Mesodermal cell (in vitro differentiated cells): Measurements from ENCODE around the gene SLC35D1.
"Not testable (repeated sequence)": the region's sequence is repeated elsewhere in the genome, so short reads cannot be mapped to it uniquely, and the experiment has no call there.

Source experiments
- H3K27ac ChIP-seq: 2 replicates; pipeline ENCODE4 v1.7.0; 2013; ENCODE audit warnings: mild to moderate bottlenecking, low read depth, low read length, moderate library complexity; ENCODE audit not compliant: severe bottlenecking
- H3K36me3 ChIP-seq: 2 replicates; pipeline ENCODE4 v1.7.1; 2013; ENCODE audit warnings: mild to moderate bottlenecking, low read length, moderate library complexity; ENCODE audit not compliant: control insufficient read depth, insufficient read depth
- H3K4me1 ChIP-seq: one replicate; pipeline ENCODE4 v1.7.1; 2013; ENCODE audit warnings: mild to moderate bottlenecking, low read length; ENCODE audit not compliant: insufficient read depth, control insufficient read depth, poor library complexity, severe bottlenecking
- H3K4me3 ChIP-seq: 2 replicates; pipeline ENCODE4 v1.7.0; 2013; ENCODE audit warnings: low read length, control low read depth, mild to moderate bottlenecking; ENCODE audit not compliant: insufficient read depth, poor library complexity, severe bottlenecking; ENCODE audit errors: extremely low read depth
- H3K9me3 ChIP-seq: 2 replicates; pipeline ENCODE4 v1.7.1; 2013; ENCODE audit warnings: mild to moderate bottlenecking, low read length, moderate library complexity; ENCODE audit not compliant: control insufficient read depth
- WGBS, 2 experiments: methylation state at CpG; one replicate each; pipeline ENCODE4 v1.1.5; 2013; ENCODE audit warnings: missing lambda C conversion rate in 2 of 2; ENCODE audit not compliant: insufficient coverage in 2 of 2; 5-methylcytosine and 5-hydroxymethylcytosine counted together

The SLC35D1 gene

GRCh38 chr1:66966188-66966873, 87.6 kb downstream of the SLC35D1 start:
- 93% methylated on average over 3 of the region's 7 CpGs; no CpG with 5 or more reads in 1 of the 2 experiments for WGBS, 2 experiments
- not testable (repeated sequence) for H3K4me3 ChIP-seq, H3K27ac ChIP-seq, H3K4me1 ChIP-seq, H3K9me3 ChIP-seq
- peaks cover 67% of the 10 kb centered on the region for H3K36me3 ChIP-seq

DNA sequence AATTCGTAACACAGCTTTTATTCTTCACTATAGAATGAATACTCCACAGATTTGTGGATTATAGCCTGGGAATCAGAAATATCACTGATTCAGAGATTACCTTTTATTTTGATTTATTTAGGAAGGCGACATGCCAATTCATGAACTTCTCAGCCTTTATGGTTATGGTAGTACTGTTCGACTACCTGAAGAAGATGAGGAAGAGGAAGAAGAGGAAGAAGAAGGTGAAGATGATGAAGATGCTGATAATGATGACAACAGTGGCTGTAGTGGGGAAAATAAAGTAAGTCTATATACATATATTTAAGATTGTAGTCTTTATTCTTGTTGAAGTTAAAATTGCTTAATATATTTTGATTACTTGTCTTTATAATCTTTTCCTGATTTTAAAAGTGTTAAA, 96.0 kb downstream of the SLC35D1 start:
- 100% methylated on average over 2 of the region's 3 CpGs; no CpG with 5 or more reads in 1 of the 2 experiments for WGBS, 2 experiments

GRCh38 chr1:66954208-66954607, 99.7 kb downstream of the SLC35D1 start:
- Histone ChIP-seq H3K27ac (no peak overlapping the region), H3K9me3 (no peaks in the 10 kb centered on the region), H3K4me3 (no peak overlapping the region), H3K36me3 (peaks cover 47% of the 10 kb centered on the region), H3K4me1 (no peaks in the 10 kb centered on the region)
- 100% methylated on average over 1 of the region's 4 CpGs; no CpG with 5 or more reads in 1 of the 2 experiments for WGBS, 2 experiments

More for the DNA sequence above, 96.0 kb downstream of the SLC35D1 start:
- peaks cover 48% of the 10 kb centered on the region for H3K36me3 ChIP-seq
- no peak overlapping the region for H3K27ac ChIP-seq
- H3K9me3 ChIP-seq, result no peaks in the 10 kb centered on the region
- H3K4me3 ChIP-seq, result no peak overlapping the region
- no peaks in the 10 kb centered on the region for H3K4me1 ChIP-seq

DNA sequence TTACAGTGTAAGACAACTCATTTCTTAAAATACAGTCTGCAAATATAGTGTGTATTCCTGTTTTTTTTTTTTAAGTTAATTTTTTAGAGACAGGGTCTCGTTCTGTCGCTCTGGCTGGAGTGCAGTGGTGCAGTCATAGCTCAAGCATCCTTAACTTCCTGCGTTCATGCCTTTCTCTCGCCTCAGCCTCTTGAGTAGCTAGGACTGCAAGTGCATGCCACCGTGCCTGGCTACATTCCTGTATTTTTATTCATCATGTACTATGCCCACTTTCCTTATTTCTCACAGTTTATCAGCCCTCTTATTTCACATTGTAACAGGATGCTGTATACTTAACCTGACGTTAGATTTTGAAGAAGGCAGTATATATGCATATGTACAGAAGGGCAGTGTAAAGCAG, 102.4 kb downstream of the SLC35D1 start:
- no peaks in the 10 kb centered on the region for H3K4me1 ChIP-seq
- H3K27ac ChIP-seq, result no peak overlapping the region
- WGBS, 2 experiments, result 85 to 95% methylated on average over 5 of the region's 6 CpGs
- H3K36me3 ChIP-seq, result peaks cover 60% of the 10 kb centered on the region
- no peaks in the 10 kb centered on the region for H3K9me3 ChIP-seq
- H3K4me3 ChIP-seq, result no peak overlapping the region
